GM18873 (cell line): ENCODE measurements around the gene RASA3.

Experiments
- ATAC-seq: cut with Tn5 transposase; IDR thresholded peaks from one replicate; pipeline ENCODE4 v1.9.1; 2021; ENCODE audit warnings: mild to moderate bottlenecking, moderate library complexity, moderate number of reproducible peaks; ENCODE audit not compliant: unreplicated experiment, low FRiP score

Gene RASA3

DNA sequence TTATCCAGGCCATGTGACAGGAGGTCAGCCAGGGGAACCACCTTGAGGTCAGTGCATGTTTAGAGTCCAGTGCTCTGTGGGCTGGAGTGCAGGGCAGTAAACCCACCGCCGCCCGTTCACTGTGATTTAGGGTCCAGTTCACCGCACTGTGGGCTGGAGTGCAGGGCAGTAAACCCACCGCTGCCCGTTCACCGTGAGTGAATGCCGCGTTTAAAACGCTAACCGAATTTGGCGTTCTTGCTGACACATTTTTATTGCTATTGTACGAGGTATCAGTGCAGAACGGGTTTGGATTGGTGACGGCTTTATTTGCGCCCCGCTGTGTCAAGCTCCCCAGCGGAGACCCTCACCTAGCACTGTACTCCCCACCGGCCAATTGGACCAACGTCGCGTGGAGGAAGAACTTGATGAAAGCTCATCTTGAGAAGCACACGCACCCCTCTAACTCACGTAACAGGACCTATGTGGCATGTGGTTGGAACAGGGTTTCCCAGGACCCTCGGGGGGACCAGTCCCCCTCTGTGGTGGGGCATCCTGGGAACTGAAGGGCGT, 186.5 kb downstream of the RASA3 start:
- no peak for ATAC-seq

DNA sequence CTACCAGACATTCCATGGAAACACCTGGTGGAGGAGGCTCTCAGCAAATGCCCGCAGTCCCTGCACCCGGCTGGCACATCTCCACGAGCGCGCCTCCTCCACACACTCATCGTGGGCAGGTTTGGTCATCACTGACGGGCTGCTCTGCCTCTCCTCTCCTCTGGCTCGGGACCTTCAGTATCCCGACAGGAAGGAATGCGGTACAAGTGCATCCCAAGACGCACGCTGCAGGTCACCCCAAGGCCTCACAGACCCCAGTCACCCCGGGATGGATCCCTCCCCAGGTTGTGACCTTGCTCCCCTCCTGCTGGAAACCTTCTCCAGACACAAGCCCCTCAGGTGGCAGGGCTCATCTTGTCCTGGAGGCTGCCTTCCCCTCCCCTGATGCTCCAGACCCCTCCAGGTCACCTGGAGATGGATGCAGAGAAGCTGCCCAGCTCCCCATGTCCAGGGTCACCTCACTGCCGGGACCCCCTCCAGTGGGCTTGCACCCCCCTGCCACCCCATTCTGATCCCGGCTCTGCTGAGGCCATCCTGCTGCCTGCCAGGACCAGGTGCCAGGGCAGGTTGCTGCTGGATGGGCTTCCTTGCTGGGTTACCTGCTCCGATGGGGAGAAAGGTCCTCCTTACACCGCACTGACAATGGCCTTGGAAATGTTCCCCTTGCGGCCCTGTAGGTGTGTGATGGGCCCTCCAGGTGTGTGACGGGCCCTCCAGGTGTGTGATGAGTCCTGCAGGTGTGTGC, 188.4 kb downstream of the RASA3 start:
- no peak for ATAC-seq

- ATAC-seq, result no peak
Observed at GRCh38 chr13:113942591-113943103, 189.8 kb downstream of the RASA3 start.

- ATAC-seq, result no peak
Observed at GRCh38 chr13:113941571-113942191, 190.7 kb downstream of the RASA3 start.

DNA sequence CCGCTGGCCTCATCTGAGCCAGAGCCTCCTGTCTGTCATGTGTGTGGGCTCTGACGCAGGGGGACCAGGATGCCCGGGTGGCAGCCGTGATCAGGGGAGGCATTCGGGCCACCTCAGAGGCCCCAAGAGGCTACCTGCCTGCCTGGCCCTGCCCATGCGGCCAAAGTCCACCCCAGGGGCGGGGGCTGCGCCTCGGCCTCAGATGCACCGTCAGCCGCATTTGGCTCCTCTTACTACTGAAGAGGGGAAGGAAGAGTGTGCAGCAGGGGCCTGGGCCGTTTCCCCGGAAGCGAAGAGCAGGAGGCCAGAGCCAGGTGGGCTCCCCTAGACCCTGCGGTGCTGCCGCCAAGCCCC, 192.5 kb downstream of the RASA3 start:
- ATAC-seq, result no peak

GRCh38 chr13:113939129-113939943, 193.1 kb downstream of the RASA3 start:
- no peak for ATAC-seq

DNA sequence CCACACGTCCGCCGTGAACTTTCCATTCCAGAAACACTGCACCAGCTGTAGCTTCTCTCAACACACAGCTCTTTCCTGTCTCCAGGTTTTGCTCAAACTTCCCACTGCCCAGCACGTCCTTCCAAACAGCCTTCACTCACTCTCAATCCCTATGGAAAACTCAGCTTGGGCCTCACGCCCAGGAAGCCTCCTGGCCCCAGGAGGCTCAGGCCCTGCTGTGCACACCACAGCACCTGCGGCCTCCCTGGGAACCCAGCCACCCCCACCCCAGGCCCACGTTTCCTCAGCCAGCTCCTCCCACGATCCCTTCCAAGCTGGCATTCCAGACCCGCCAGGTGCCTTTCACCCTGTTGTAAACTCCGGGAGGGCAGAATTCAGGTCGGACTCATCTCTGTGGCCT, 193.7 kb downstream of the RASA3 start:
- no peak for ATAC-seq

- ATAC-seq, result no peak
Observed at GRCh38 chr13:113938246-113938645, 194.2 kb downstream of the RASA3 start.

GRCh38 chr13:113937527-113938180, 194.8 kb downstream of the RASA3 start:
- no peak for ATAC-seq

DNA sequence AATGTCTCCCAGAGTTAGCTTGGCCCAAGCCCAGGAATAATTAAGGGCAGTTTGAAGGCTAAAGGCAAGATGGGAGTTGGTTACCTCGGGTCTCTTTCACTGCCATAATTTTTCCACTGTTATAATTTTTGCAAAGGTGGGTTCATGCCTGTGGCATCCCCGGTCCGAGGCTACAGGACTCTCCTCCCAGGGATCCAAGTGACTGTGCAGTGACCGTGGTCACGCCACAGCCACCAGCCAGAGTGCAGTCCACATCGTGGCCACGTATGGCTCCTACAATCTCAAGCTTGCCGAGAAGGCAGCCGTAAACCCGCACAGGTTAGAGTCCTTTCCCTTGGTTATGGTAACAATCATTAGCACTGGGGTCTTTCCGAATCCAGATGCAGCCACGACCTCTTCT, 195.3 kb downstream of the RASA3 start:
- no peak for ATAC-seq

DNA sequence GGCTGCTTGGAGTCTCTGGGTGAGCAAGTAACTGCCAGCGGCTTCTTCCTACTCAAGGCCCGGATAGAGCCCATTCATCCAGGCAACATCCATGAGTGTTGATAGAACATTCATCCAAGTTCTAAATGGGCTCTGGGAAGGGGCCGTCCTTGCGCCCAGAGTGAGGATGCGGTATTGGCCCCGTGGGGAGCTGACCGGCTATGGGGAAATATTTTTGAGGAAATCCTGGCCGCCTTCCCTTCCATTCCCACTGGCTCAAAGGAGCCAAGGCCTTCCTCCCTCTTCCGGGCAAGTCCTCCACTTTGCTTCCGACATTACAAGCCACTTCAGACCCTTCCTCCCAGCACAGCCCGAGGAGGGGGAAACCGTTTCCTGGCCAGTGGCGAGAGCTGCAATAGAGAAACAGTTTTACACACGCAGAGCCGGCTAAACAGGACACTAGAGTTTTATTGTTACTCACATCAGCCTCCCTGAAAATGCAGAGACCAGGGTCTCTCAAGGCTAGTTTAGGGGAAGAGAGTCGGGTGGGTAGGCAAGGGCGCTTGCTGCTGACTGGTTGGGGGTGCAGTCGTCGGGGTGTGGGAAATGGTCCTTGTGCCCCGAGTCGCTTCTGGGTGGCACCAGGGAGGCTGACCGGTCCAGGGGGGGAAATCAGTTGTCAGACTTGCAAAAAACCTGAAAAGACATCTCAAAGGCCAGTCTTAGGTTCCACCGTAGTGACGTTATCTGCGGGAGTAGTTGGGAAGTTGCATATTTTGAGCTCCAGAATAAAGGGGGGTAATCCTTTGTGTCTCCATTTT, 196.1 kb downstream of the RASA3 start:
- ATAC-seq, result no peak

DNA sequence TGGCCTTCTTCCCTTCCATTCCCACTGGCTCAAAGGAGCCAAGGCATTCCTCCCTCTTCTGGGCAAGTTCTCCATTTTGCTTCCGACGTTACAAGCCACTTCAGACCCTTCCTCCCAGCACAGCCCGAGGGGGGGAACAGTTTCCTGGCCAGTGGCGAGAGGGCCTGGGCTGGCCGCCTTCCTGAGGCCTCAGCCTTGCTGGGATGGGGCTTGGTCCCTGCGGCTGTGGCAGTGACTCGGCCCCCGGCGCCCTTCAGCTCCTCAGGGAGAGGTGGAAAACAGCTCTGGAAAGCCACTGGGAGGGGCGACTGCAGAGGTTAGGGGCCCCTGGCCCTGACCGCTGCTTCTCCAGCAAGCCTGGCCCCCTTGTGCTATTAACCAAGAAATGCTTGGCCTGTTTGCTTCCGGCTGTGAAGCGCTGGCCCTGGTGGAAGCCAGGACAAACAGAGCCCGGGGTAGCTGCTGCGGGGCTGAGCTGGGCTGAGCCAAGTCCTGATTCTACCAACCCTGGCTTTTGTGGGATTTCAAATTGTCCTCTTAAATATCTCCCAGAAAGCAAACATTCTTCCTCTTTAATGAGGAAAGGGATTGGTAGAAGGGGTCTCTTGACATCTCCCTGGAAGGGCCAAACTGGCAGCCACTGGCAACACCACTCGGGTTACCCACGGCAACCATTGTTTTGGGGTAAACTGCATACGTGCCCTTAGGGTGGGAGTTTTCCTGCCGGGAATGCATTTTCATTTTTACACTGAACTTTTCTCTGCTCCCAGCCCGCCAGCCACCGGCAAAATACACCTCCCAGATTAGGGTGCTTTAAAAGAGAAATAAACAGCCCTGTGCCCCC, 197.2 kb downstream of the RASA3 start:
- no peak for ATAC-seq

DNA sequence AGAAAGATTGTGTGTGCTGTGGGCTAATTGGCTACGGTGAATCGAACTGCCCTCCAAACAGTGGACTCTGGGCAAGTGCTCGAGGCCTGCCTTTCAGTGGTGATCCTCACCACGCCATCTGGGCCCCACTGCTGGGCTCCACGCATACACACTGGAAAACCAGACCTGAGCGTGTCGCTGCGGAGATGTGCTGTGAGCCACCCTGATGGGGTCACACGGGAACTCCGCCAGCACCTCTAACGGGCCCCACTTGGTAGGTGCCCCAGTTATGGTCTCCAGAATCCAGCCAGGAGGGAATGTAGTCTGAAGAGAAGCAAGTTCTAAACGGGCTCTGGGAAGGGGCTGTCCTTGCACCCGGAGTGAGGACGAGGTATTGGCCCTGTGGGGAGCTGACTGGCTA, 197.8 kb downstream of the RASA3 start:
- no peak for ATAC-seq

DNA sequence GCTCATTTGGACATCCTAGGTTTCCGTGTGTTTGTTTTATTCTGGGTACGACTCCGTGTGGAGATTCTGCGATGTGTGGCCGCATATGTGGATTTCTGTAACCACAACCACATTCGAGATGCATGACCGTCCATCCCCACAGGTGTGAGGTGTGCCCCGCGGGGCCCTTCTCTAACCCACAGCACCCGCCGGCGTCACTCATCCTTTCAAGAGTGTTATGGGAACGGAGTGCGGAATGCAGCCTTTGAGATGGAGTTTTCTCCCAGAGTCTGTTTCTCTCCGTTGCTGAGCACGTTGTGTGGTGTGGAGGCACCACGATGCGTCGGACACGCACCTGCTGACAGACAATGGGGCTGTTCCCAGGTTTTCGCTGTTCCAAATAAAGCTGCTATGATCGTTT, 198.5 kb downstream of the RASA3 start:
- ATAC-seq, result no peak

GRCh38 chr13:113931841-113932459, 200.5 kb downstream of the RASA3 start:
- ATAC-seq, result no peak

- ATAC-seq, result no peak
Observed at GRCh38 chr13:113930671-113931637, 201.5 kb downstream of the RASA3 start.
